ENCODE results near the gene MDGA2. TPM values are rescaled to one million over a fixed set of nuclear protein-coding genes. Genes with fewer than 3 reads are reported as not detected.
A peak's percentile ranks its signal among the peaks of the same experiment; 100 is the strongest.

The MDGA2 gene
- total and polyA plus RNA-seq, 4 donors = 16.5 to 99.0 (median 34.1) TPM

DNA sequence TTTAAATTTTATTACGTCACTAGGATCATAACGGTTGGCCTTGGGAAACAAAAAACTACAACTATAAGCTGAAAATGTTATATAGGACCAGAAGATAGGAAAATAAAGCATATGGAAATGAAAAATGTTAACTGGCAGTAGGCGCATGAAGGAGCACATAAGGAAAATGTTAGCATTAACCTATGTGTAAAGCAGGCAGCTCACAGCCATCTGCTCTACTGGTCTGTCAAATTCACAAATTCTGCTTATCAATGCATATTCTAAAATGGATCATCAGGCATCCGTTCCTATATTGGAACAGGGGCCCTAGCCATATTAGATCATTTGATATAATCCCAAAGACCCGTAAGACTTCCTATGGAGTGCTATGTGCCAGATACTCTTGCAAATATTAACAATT is 263.9 kb downstream of the MDGA2 start:
- no peaks in the 10 kb centered on the region for H3K36me3 ChIP-seq (ENCODE audit: control insufficient read depth, insufficient read depth, low read length)
- no peaks in the 10 kb centered on the region for H3K9me3 ChIP-seq (ENCODE audit: control insufficient read depth, insufficient read depth, low read length)
- no peak overlapping the region for H3K4me3 ChIP-seq (ENCODE audit: low read depth, low read length)
- H3K27ac ChIP-seq (ENCODE audit: low read depth, low read length) = no peak overlapping the region
- no CpG with 5 or more reads among the region's 5 CpGs for WGBS (ENCODE audit: insufficient coverage)
- no peaks in the 10 kb centered on the region for H3K27me3 ChIP-seq (ENCODE audit: control insufficient read depth, insufficient read depth, low read length)
- H3K4me1 ChIP-seq (ENCODE audit: control insufficient read depth, insufficient read depth, low read length) = no peaks in the 10 kb centered on the region
- peak in 1 of 6 donors; percentile 56 for DNase-seq (ENCODE audit: low read depth in 4 of 6, low spot score in 6 of 6)

- H3K27ac ChIP-seq (ENCODE audit: low read depth, low read length) = peak overlapping the region; percentile 16
- DNase-seq (ENCODE audit: low read depth in 4 of 6, low spot score in 6 of 6) = peak in 2 of 6 donors; percentile 22 to 84
- no peaks in the 10 kb centered on the region for H3K9me3 ChIP-seq (ENCODE audit: control insufficient read depth, insufficient read depth, low read length)
- no CpG with 5 or more reads among the region's 1 CpG for WGBS (ENCODE audit: insufficient coverage)
- H3K4me1 ChIP-seq (ENCODE audit: control insufficient read depth, insufficient read depth, low read length) = no peaks in the 10 kb centered on the region
- H3K36me3 ChIP-seq (ENCODE audit: control insufficient read depth, insufficient read depth, low read length) = no peaks in the 10 kb centered on the region
- H3K4me3 ChIP-seq (ENCODE audit: low read depth, low read length) = no peak overlapping the region
- H3K27me3 ChIP-seq (ENCODE audit: control insufficient read depth, insufficient read depth, low read length) = no peaks in the 10 kb centered on the region
Observed at GRCh38 chr14:47392326-47392725, 283.1 kb downstream of the MDGA2 start.

GRCh38 chr14:47390831-47391504 is 284.4 kb downstream of the MDGA2 start:
- no peaks in the 10 kb centered on the region for H3K9me3 ChIP-seq (ENCODE audit: control insufficient read depth, insufficient read depth, low read length)
- H3K4me3 ChIP-seq (ENCODE audit: low read depth, low read length) = peak overlapping the region; percentile 19
- H3K36me3 ChIP-seq (ENCODE audit: control insufficient read depth, insufficient read depth, low read length) = no peaks in the 10 kb centered on the region
- peak in 1 of 6 donors; percentile 52 for DNase-seq (ENCODE audit: low read depth in 4 of 6, low spot score in 6 of 6)
- WGBS (ENCODE audit: insufficient coverage) = 31% methylated on average over 2 of the region's 5 CpGs
- H3K27ac ChIP-seq (ENCODE audit: low read depth, low read length) = peak overlapping the region; percentile 29
- H3K4me1 ChIP-seq (ENCODE audit: control insufficient read depth, insufficient read depth, low read length) = no peaks in the 10 kb centered on the region
- H3K27me3 ChIP-seq (ENCODE audit: control insufficient read depth, insufficient read depth, low read length) = no peaks in the 10 kb centered on the region

- no CpG with 5 or more reads among the region's 1 CpG for WGBS (ENCODE audit: insufficient coverage)
- DNase-seq (ENCODE audit: low read depth in 4 of 6, low spot score in 6 of 6) = peak in 1 of 6 donors; percentile 62
- H3K9me3 ChIP-seq (ENCODE audit: control insufficient read depth, insufficient read depth, low read length) = no peaks in the 10 kb centered on the region
- peak overlapping the region; percentile 42 for H3K27ac ChIP-seq (ENCODE audit: low read depth, low read length)
- H3K27me3 ChIP-seq (ENCODE audit: control insufficient read depth, insufficient read depth, low read length) = no peaks in the 10 kb centered on the region
- no peak overlapping the region for H3K4me3 ChIP-seq (ENCODE audit: low read depth, low read length)
- H3K4me1 ChIP-seq (ENCODE audit: control insufficient read depth, insufficient read depth, low read length) = no peaks in the 10 kb centered on the region
- no peaks in the 10 kb centered on the region for H3K36me3 ChIP-seq (ENCODE audit: control insufficient read depth, insufficient read depth, low read length)
Observed at GRCh38 chr14:47389535-47389934, 285.9 kb downstream of the MDGA2 start.

- no peaks in the 10 kb centered on the region for H3K9me3 ChIP-seq (ENCODE audit: control insufficient read depth, insufficient read depth, low read length)
- H3K4me1 ChIP-seq (ENCODE audit: control insufficient read depth, insufficient read depth, low read length) = peaks cover 3% of the 10 kb centered on the region
- H3K36me3 ChIP-seq (ENCODE audit: control insufficient read depth, insufficient read depth, low read length) = no peaks in the 10 kb centered on the region
- H3K27me3 ChIP-seq (ENCODE audit: control insufficient read depth, insufficient read depth, low read length) = no peaks in the 10 kb centered on the region
- peak in 1 of 6 donors; percentile 6 for DNase-seq (ENCODE audit: low read depth in 4 of 6, low spot score in 6 of 6)
- peak overlapping the region; percentile 48 for H3K27ac ChIP-seq (ENCODE audit: low read depth, low read length)
- no CpG with 5 or more reads among the region's 2 CpGs for WGBS (ENCODE audit: insufficient coverage)
- no peak overlapping the region for H3K4me3 ChIP-seq (ENCODE audit: low read depth, low read length)
Observed at GRCh38 chr14:47366006-47366405, 309.4 kb downstream of the MDGA2 start.

DNA sequence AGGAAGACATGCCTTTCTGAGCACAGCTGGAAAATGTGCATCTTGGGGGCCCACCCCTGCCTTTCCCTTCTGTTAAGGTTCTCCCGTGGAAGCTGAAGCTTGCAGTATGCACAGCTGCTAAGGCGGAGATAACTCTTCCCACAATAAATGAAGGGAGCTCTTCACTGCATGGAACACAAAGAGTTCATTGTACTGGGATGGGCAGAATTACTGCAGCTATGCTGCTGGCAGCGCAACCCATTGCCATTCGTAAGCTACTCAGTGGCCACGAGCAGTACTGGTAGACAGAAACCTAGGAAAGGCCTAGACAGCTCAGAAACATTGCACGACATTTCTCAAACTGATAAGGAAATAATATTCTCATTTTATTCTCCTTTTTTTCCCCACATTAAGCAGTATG is 310.2 kb downstream of the MDGA2 start:
- DNase-seq (ENCODE audit: low read depth in 4 of 6, low spot score in 6 of 6) = peak in 4 of 6 donors; percentile 26 to 84 (median 60)
- H3K27ac ChIP-seq (ENCODE audit: low read depth, low read length) = peak overlapping the region; percentile 48
- H3K27me3 ChIP-seq (ENCODE audit: control insufficient read depth, insufficient read depth, low read length) = no peaks in the 10 kb centered on the region

GRCh38 chr14:47353186-47353585 is 322.2 kb downstream of the MDGA2 start:
- peaks cover 2% of the 10 kb centered on the region for H3K9me3 ChIP-seq (ENCODE audit: control insufficient read depth, insufficient read depth, low read length)
- no peak for DNase-seq (ENCODE audit: low read depth in 4 of 6, low spot score in 6 of 6)
- H3K4me3 ChIP-seq (ENCODE audit: low read depth, low read length) = no peak overlapping the region
- no peak overlapping the region for H3K27ac ChIP-seq (ENCODE audit: low read depth, low read length)
- H3K4me1 ChIP-seq (ENCODE audit: control insufficient read depth, insufficient read depth, low read length) = no peaks in the 10 kb centered on the region
- no peaks in the 10 kb centered on the region for H3K27me3 ChIP-seq (ENCODE audit: control insufficient read depth, insufficient read depth, low read length)
- H3K36me3 ChIP-seq (ENCODE audit: control insufficient read depth, insufficient read depth, low read length) = no peaks in the 10 kb centered on the region
- WGBS (ENCODE audit: insufficient coverage) = 80% methylated on average over 1 of the region's 4 CpGs

More for the DNA sequence above, 310.2 kb downstream of the MDGA2 start:
- peaks cover 3% of the 10 kb centered on the region for H3K4me1 ChIP-seq (ENCODE audit: control insufficient read depth, insufficient read depth, low read length)
- no peaks in the 10 kb centered on the region for H3K36me3 ChIP-seq (ENCODE audit: control insufficient read depth, insufficient read depth, low read length)
- H3K9me3 ChIP-seq (ENCODE audit: control insufficient read depth, insufficient read depth, low read length) = no peaks in the 10 kb centered on the region
- H3K4me3 ChIP-seq (ENCODE audit: low read depth, low read length) = no peak overlapping the region
- WGBS (ENCODE audit: insufficient coverage) = 56% methylated on average over 2 of the region's 6 CpGs

DNA sequence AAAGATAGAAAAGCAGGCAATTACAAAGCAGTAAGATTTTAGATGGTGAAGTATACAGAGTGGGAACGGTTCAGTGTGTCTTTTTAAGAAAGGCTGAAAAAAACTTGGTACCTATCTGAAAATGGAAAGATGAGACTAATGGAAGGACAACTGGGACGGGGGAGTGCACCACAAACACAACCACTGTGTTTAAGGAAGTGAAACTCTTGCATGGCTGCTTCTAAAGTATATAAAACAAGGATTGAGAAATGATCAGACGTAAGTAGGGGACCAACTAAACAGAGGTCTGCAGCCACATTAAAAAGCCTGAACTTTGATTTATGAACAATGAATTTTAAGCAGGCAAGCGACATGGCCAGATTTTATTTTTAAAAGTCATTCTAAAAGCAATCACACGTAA is 328.6 kb downstream of the MDGA2 start:
- Histone ChIP-seq H3K27me3 (ENCODE audit: control insufficient read depth, insufficient read depth, low read length) (no peaks in the 10 kb centered on the region), H3K27ac (ENCODE audit: low read depth, low read length) (no peak overlapping the region), H3K9me3 (ENCODE audit: control insufficient read depth, insufficient read depth, low read length) (no peaks in the 10 kb centered on the region), H3K4me1 (ENCODE audit: control insufficient read depth, insufficient read depth, low read length) (no peaks in the 10 kb centered on the region), H3K4me3 (ENCODE audit: low read depth, low read length) (no peak overlapping the region), H3K36me3 (ENCODE audit: control insufficient read depth, insufficient read depth, low read length) (no peaks in the 10 kb centered on the region)
- DNase-seq (ENCODE audit: low read depth in 4 of 6, low spot score in 6 of 6) = no peak
- 67% methylated on average over 1 of the region's 5 CpGs for WGBS (ENCODE audit: insufficient coverage)

DNA sequence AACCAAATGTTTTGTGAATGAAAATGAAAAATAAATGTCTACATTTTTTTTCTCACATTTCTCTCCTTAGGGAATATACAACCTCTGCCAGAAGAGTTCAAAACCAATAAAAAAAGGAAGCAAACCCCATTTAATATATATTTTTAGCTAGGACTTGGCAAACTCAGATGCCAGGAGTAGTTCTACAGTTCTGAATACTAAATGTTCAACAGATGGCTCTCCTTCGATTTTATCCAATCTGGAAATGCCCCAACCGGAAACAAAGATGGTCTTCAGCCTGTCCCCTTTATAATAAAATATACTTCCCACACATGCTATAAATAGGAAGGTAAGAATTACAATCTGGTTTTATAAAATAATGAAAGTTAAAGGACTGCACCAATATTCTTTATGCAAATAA is 330.4 kb downstream of the MDGA2 start:
- no peaks in the 10 kb centered on the region for H3K9me3 ChIP-seq (ENCODE audit: control insufficient read depth, insufficient read depth, low read length)
- H3K36me3 ChIP-seq (ENCODE audit: control insufficient read depth, insufficient read depth, low read length) = no peaks in the 10 kb centered on the region
- H3K27me3 ChIP-seq (ENCODE audit: control insufficient read depth, insufficient read depth, low read length) = no peaks in the 10 kb centered on the region
- no peaks in the 10 kb centered on the region for H3K4me1 ChIP-seq (ENCODE audit: control insufficient read depth, insufficient read depth, low read length)
- WGBS (ENCODE audit: insufficient coverage) = no CpG with 5 or more reads among the region's 2 CpGs
- no peak overlapping the region for H3K4me3 ChIP-seq (ENCODE audit: low read depth, low read length)
- no peak overlapping the region for H3K27ac ChIP-seq (ENCODE audit: low read depth, low read length)
- DNase-seq (ENCODE audit: low read depth in 4 of 6, low spot score in 6 of 6) = peak in 1 of 6 donors; percentile 90

- Histone ChIP-seq H3K9me3 (ENCODE audit: control insufficient read depth, insufficient read depth, low read length) (no peaks in the 10 kb centered on the region), H3K27me3 (ENCODE audit: control insufficient read depth, insufficient read depth, low read length) (no peaks in the 10 kb centered on the region), H3K36me3 (ENCODE audit: control insufficient read depth, insufficient read depth, low read length) (no peaks in the 10 kb centered on the region), H3K4me1 (ENCODE audit: control insufficient read depth, insufficient read depth, low read length) (no peaks in the 10 kb centered on the region), H3K4me3 (ENCODE audit: low read depth, low read length) (no peak overlapping the region), H3K27ac (ENCODE audit: low read depth, low read length) (no peak overlapping the region)
- no peak for DNase-seq (ENCODE audit: low read depth in 4 of 6, low spot score in 6 of 6)
- no CpG with 5 or more reads among the region's 3 CpGs for WGBS (ENCODE audit: insufficient coverage)
Observed at GRCh38 chr14:47332939-47333338, 342.5 kb downstream of the MDGA2 start.

All from spinal cord (tissue), 10 donors.